ENCODE results near the gene ATAD3C. TPM values are rescaled to one million over a fixed set of nuclear protein-coding genes. Genes with fewer than 3 reads are reported as not detected.
A peak's percentile ranks its signal among the peaks of the same experiment; 100 is the strongest.
"Not testable (repeated sequence)": the region's sequence is repeated elsewhere in the genome, so short reads cannot be mapped to it uniquely, and the experiment has no call there.

The ATAD3C gene
- total RNA-seq, 1 donor from 2014 or later, result 0.27 TPM

GRCh38 chr1:1504777-1505365, 55.4 kb downstream of the ATAD3C start:
- TF ChIP-seq, protein P1, sequence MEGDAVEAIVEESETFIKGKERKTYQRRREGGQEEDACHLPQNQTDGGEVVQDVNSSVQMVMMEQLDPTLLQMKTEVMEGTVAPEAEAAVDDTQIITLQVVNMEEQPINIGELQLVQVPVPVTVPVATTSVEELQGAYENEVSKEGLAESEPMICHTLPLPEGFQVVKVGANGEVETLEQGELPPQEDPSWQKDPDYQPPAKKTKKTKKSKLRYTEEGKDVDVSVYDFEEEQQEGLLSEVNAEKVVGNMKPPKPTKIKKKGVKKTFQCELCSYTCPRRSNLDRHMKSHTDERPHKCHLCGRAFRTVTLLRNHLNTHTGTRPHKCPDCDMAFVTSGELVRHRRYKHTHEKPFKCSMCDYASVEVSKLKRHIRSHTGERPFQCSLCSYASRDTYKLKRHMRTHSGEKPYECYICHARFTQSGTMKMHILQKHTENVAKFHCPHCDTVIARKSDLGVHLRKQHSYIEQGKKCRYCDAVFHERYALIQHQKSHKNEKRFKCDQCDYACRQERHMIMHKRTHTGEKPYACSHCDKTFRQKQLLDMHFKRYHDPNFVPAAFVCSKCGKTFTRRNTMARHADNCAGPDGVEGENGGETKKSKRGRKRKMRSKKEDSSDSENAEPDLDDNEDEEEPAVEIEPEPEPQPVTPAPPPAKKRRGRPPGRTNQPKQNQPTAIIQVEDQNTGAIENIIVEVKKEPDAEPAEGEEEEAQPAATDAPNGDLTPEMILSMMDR (IDR thresholded peaks at IDR 0.05), result peak; percentile 69
- DNase-seq (ENCODE audit: extremely low spot score, unreplicated experiment); H3K36me3 Mint-ChIP-seq (ENCODE audit: unreplicated experiment); H3K27me3 Mint-ChIP-seq (ENCODE audit: unreplicated experiment); H3K4me1 Mint-ChIP-seq (ENCODE audit: unreplicated experiment); H3K9me3 Mint-ChIP-seq (ENCODE audit: unreplicated experiment): not testable (repeated sequence)
- Mint-ChIP-seq H3K4me3 (ENCODE audit: unreplicated experiment) (peak overlapping the region; percentile 66), H3K27ac (ENCODE audit: unreplicated experiment) (peak overlapping the region; percentile 98)

GRCh38 chr1:1505366-1505798, 55.9 kb downstream of the ATAD3C start:
- Mint-ChIP-seq H3K4me3 (ENCODE audit: unreplicated experiment) (peak overlapping the region; percentile 66), H3K27ac (ENCODE audit: unreplicated experiment) (peak overlapping the region; percentile 98)
- H3K27me3 Mint-ChIP-seq (ENCODE audit: unreplicated experiment); H3K4me1 Mint-ChIP-seq (ENCODE audit: unreplicated experiment); H3K9me3 Mint-ChIP-seq (ENCODE audit: unreplicated experiment); DNase-seq (ENCODE audit: extremely low spot score, unreplicated experiment); H3K36me3 Mint-ChIP-seq (ENCODE audit: unreplicated experiment): not testable (repeated sequence)
- TF ChIP-seq, protein P1 (IDR thresholded peaks at IDR 0.05), result peak; percentile 44

DNA sequence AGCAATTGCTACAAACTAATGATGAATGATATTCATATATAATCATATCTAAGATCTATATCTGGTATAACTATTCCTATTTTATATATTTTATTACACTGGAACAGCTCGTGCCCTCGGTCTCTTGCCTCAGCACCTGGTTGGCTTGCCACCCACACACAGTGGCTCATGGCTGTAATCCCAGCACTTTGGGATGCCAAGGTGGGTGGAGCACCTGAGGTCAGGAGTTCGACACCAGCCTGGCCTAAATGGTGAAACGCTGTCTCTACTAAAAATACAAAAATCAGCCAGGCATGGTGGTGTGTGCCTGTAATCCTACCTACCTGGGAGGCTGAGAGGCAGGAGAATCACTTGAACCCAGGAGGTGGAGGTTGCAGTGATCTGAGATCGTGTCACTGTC, 56.3 kb downstream of the ATAD3C start:
- not testable (repeated sequence) for H3K4me3 Mint-ChIP-seq (ENCODE audit: unreplicated experiment)
- peak overlapping the region; percentile 98 for H3K27ac Mint-ChIP-seq (ENCODE audit: unreplicated experiment)

DNA sequence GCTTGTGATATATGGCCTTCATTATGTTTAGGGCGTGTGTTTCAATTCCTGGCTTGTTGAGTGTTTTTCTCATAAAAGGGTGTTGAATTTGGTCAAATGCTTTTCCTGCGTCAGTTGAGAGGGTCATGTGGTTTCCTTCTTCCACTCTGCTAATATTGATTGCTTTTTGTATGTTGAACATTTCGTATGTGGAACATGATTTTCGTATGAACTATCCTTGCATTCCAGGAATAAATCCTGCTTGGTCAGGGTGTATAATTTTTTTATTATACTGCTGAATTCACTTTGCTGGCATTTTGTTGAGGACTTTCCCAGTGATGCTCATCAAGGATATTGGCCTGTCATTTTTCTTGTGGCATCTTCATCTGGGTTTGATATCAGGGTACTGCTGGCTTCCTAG, 57.8 kb downstream of the ATAD3C start:
- H3K4me1 Mint-ChIP-seq (ENCODE audit: unreplicated experiment), result peaks cover 15% of the 10 kb centered on the region
- TF ChIP-seq, protein P1 (IDR thresholded peaks at IDR 0.05), result no peak
- H3K36me3 Mint-ChIP-seq (ENCODE audit: unreplicated experiment), result no peaks in the 10 kb centered on the region
- no peak for DNase-seq (ENCODE audit: extremely low spot score, unreplicated experiment)
- no peaks in the 10 kb centered on the region for H3K9me3 Mint-ChIP-seq (ENCODE audit: unreplicated experiment)
- H3K4me3 Mint-ChIP-seq (ENCODE audit: unreplicated experiment), result no peak overlapping the region
- no peak overlapping the region for H3K27ac Mint-ChIP-seq (ENCODE audit: unreplicated experiment)
- H3K27me3 Mint-ChIP-seq (ENCODE audit: unreplicated experiment), result no peaks in the 10 kb centered on the region

More for the DNA sequence above, 56.3 kb downstream of the ATAD3C start:
- DNase-seq (ENCODE audit: extremely low spot score, unreplicated experiment); H3K9me3 Mint-ChIP-seq (ENCODE audit: unreplicated experiment); H3K36me3 Mint-ChIP-seq (ENCODE audit: unreplicated experiment); H3K27me3 Mint-ChIP-seq (ENCODE audit: unreplicated experiment): not testable (repeated sequence)
- H3K4me1 Mint-ChIP-seq (ENCODE audit: unreplicated experiment), result peaks cover 11% of the 10 kb centered on the region

- H3K4me1 Mint-ChIP-seq (ENCODE audit: unreplicated experiment), result peaks cover 17% of the 10 kb centered on the region
- H3K9me3 Mint-ChIP-seq (ENCODE audit: unreplicated experiment); H3K27ac Mint-ChIP-seq (ENCODE audit: unreplicated experiment); H3K27me3 Mint-ChIP-seq (ENCODE audit: unreplicated experiment); H3K36me3 Mint-ChIP-seq (ENCODE audit: unreplicated experiment); H3K4me3 Mint-ChIP-seq (ENCODE audit: unreplicated experiment); DNase-seq (ENCODE audit: extremely low spot score, unreplicated experiment): not testable (repeated sequence)
These were observed 59.4 kb downstream of the ATAD3C start for GRCh38 chr1:1508775-1509464.

- DNase-seq (ENCODE audit: extremely low spot score, unreplicated experiment); H3K36me3 Mint-ChIP-seq (ENCODE audit: unreplicated experiment); H3K9me3 Mint-ChIP-seq (ENCODE audit: unreplicated experiment); H3K4me3 Mint-ChIP-seq (ENCODE audit: unreplicated experiment); H3K27ac Mint-ChIP-seq (ENCODE audit: unreplicated experiment); H3K27me3 Mint-ChIP-seq (ENCODE audit: unreplicated experiment): not testable (repeated sequence)
- peaks cover 17% of the 10 kb centered on the region for H3K4me1 Mint-ChIP-seq (ENCODE audit: unreplicated experiment)
These were observed 60.0 kb downstream of the ATAD3C start for GRCh38 chr1:1509465-1509850.

Data from osteocyte (in vitro differentiated cells).